Activated CD4-positive, alpha-beta memory T cell treated with anti-CD3 and anti-CD28 coated beads, Interleukin-2, amount 10 ng/mL, durations not matched to agents 7 days and 5 days (primary cell): Measurements from ENCODE around the gene TBX6. TPM values are rescaled to one million over a fixed set of nuclear protein-coding genes. Genes with fewer than 3 reads are reported as not detected.

Source experiments
- CTCF ChIA-PET: fragments of 350-600 bp; sonication (Branson Sonifier 250); formaldehyde crosslinking; loops from one replicate; lab custom pipeline; 2021; ENCODE audit warnings: antibody characterized with exemption, inconsistent platforms; lab: Charles Lee
- POLR2A ChIA-PET: fragments of 350-600 bp; sonication (Branson Sonifier 250); formaldehyde crosslinking; loops from one replicate; lab custom pipeline; 2021; ENCODE audit warnings: antibody characterized with exemption; lab: Charles Lee
- DNase-seq: peaks from one replicate; pipeline ENCODE4 v3.0.0-alpha.2; 2020
- H3K27ac Mint-ChIP-seq: one replicate; pipeline ENCODE4 v1.8.0; 2021; ENCODE audit warnings: mild to moderate bottlenecking, mixed read lengths
- H3K27me3 Mint-ChIP-seq: one replicate; pipeline ENCODE4 v1.8.0; 2021; ENCODE audit warnings: mixed read lengths
- H3K36me3 Mint-ChIP-seq: one replicate; pipeline ENCODE4 v1.8.0; 2021; ENCODE audit warnings: low read depth, mixed read lengths
- H3K4me1 Mint-ChIP-seq: one replicate; pipeline ENCODE4 v1.8.0; 2021; ENCODE audit warnings: mixed read lengths
- H3K4me3 Mint-ChIP-seq: one replicate; pipeline ENCODE4 v1.8.0; 2021; ENCODE audit warnings: mild to moderate bottlenecking, mixed read lengths
- H3K9me3 Mint-ChIP-seq: one replicate; pipeline ENCODE4 v1.8.0; 2021; ENCODE audit warnings: mixed read lengths
- total RNA-seq, 2 experiments: library from RNA; stranded (reverse); gene quantifications; one replicate each; pipeline ENCODE4 v1.2.3, GENCODE V29; 2021

TBX6 gene
- total RNA-seq, 2 experiments from 2014 or later = 1.9 to 2.5 TPM

DNA sequence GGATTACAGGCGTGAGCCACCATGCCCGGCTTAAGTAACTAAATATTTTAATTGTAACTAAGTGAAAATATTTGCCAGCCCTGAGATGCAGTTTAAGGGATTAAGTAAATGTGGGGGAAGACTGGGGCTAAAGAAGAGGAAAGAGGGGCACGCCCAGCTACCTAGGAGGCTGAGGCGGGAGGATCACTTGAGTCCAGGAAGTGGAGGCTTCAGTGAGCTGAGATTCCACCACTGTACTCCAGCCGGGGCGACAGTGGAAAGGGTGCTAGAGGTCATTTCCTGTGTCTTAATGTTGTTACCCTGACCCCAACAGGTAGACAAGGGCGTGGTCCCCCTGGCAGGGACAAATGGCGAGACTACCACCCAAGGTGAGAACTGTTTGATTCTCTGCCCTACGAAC is 23.4 kb downstream of the TBX6 start:
- no peak for DNase-seq
- ChIA-PET POLR2A (interaction anchor here (1.4 to 6.0 kb wide), 3 partner anchors 9 to 115 kb away, joined by 3 to 63 read pairs (median 5); partner anchors contain the start of genes CORO1A and TBX6), CTCF (interaction anchor here (0.7 to 5.4 kb wide), 4 partner anchors 13 to 107 kb away, joined by 4 to 40 read pairs (median 18); partner anchors contain the start of gene TBX6)
- Mint-ChIP-seq H3K9me3 (no peaks in the 10 kb centered on the region), H3K36me3 (peaks cover 73% of the 10 kb centered on the region), H3K27me3 (no peaks in the 10 kb centered on the region), H3K4me3 (peak overlapping the region; percentile 55), H3K4me1 (peaks cover 39% of the 10 kb centered on the region), H3K27ac (peak overlapping the region; percentile 71)

DNA sequence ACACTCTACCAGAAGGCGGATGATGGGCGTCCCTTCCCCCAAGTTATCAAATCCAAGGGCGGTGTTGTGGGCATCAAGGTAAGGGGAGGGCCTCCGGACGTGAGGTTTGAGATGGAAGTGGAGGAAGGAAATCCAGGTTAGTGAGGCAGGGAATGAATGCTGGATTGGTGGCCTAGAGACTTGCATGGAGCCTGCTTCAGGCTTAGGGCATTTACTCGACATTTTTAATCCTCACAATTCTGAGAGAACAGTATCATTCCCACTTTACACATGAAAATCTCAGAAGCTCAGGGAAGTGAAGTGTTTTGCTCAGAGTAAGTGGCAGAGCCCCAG is 24.2 kb downstream of the TBX6 start:
- Mint-ChIP-seq H3K27me3 (no peaks in the 10 kb centered on the region), H3K27ac (peak overlapping the region; percentile 99), H3K4me1 (peaks cover 41% of the 10 kb centered on the region), H3K9me3 (no peaks in the 10 kb centered on the region), H3K4me3 (peak overlapping the region; percentile 95), H3K36me3 (peaks cover 73% of the 10 kb centered on the region)
- POLR2A ChIA-PET = interaction anchor here (1.2 to 6.0 kb wide), 6 partner anchors 9 to 340 kb away, joined by 3 to 111 read pairs (median 73); partner anchors contain the start of genes CORO1A, PPP4C, TBX6 and YPEL3
- CTCF ChIA-PET = interaction anchor here (4.9 to 5.4 kb wide), 2 partner anchors 12 to 25 kb away, joined by 31 to 40 read pairs; partner anchors contain the start of gene TBX6
- DNase-seq = no peak

DNA sequence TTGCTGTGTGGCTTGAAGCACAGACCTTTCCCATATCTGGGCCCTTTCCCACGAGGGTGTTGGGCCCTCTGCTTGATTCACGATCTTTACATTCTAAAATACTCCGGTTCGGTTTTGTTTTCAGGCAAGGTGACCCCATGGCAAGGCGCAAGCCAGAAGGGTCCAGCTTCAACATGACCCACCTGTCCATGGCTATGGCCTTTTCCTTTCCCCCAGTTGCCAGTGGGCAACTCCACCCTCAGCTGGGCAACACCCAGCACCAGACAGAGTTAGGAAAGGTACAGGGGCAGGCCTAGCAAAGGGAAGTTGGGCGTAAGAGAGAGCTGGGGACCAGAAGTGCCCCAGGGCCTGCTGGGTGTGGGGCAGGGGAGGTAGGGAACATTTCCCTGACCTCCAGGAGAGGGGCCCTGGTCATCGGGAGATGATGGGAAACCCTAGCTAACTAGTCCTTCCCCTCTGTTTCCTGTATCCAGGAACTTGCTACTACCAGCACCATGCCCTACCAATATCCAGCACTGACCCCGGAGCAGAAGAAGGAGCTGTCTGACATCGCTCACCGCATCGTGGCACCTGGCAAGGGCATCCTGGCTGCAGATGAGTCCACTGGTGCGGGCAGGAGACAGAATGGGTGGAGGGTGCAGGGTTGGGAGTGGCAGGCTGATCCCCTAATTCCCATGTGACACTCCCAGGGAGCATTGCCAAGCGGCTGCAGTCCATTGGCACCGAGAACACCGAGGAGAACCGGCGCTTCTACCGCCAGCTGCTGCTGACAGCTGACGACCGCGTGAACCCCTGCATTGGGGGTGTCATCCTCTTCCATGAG is 24.8 kb downstream of the TBX6 start:
- Mint-ChIP-seq H3K9me3 (no peaks in the 10 kb centered on the region), H3K4me1 (peaks cover 39% of the 10 kb centered on the region), H3K4me3 (peak overlapping the region; percentile 95), H3K36me3 (peaks cover 70% of the 10 kb centered on the region), H3K27me3 (no peaks in the 10 kb centered on the region), H3K27ac (peak overlapping the region; percentile 99)
- ChIA-PET POLR2A (interaction anchor here (0.8 to 6.0 kb wide), 15 partner anchors 10 to 543 kb away, joined by 3 to 111 read pairs (median 9); partner anchors contain the start of genes CORO1A, HIRIP3, INO80E and PPP4C), CTCF (interaction anchor here (0.6 to 5.4 kb wide), 4 partner anchors 10 to 244 kb away, joined by 4 to 40 read pairs (median 22); partner anchors contain the start of genes PPP4C and TBX6)
- DNase-seq = no peak

DNA sequence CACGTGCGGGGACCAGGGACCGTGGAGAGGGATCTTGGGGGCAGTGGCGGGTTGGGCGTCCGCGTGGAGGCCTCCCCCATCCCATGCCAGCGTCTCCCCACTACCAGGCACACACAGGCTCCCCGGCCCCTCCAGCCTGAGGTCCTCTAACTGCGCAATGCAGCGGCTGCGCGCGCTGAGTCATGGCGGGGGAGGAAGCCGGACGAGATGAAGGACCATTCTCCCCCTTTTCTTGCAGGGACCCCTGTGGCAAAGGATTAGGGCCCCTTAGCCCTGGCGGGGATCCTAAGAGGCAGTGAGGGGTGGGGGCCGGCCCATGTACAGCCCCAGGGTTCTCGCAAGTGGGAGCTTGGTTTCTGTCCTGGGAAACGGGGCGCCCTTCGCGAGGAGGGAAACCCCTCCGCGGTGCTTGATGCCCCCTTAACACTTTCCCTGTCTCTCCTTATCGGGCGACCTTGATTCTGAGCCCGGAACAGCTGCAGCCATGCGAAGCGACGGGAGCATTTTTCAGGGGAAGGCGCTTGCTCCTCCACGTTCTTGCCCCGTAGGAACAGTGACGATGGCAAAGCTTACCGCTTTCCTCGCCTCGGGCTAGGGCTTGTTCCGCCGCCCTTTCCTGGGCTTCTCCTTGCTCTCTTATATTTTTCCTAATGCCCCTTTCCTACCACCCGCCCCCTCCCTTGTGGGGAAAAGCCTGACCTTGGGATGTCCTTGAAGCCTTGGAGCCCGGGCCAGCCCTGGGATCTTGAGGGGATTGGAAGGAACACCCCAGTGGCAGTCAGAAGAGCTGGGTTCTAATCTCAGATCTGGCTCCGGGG is 25.6 kb downstream of the TBX6 start:
- H3K27me3 Mint-ChIP-seq = no peaks in the 10 kb centered on the region
- no peak for DNase-seq
- peaks cover 62% of the 10 kb centered on the region for H3K36me3 Mint-ChIP-seq
- peaks cover 39% of the 10 kb centered on the region for H3K4me1 Mint-ChIP-seq
- ChIA-PET CTCF (interaction anchor here (0.6 to 5.4 kb wide), 11 partner anchors 10 to 351 kb away, joined by 3 to 40 read pairs (median 5); partner anchors contain the start of genes PAGR1, PPP4C and TBX6), POLR2A (interaction anchor here (0.8 to 6.0 kb wide), 38 partner anchors 8 to 544 kb away, joined by 3 to 111 read pairs (median 5); partner anchors contain the start of genes C16orf54, CDIPT, CORO1A and HIRIP3)
- peak overlapping the region; percentile 95 for H3K4me3 Mint-ChIP-seq
- H3K9me3 Mint-ChIP-seq = no peaks in the 10 kb centered on the region
- H3K27ac Mint-ChIP-seq = peak overlapping the region; percentile 99

DNA sequence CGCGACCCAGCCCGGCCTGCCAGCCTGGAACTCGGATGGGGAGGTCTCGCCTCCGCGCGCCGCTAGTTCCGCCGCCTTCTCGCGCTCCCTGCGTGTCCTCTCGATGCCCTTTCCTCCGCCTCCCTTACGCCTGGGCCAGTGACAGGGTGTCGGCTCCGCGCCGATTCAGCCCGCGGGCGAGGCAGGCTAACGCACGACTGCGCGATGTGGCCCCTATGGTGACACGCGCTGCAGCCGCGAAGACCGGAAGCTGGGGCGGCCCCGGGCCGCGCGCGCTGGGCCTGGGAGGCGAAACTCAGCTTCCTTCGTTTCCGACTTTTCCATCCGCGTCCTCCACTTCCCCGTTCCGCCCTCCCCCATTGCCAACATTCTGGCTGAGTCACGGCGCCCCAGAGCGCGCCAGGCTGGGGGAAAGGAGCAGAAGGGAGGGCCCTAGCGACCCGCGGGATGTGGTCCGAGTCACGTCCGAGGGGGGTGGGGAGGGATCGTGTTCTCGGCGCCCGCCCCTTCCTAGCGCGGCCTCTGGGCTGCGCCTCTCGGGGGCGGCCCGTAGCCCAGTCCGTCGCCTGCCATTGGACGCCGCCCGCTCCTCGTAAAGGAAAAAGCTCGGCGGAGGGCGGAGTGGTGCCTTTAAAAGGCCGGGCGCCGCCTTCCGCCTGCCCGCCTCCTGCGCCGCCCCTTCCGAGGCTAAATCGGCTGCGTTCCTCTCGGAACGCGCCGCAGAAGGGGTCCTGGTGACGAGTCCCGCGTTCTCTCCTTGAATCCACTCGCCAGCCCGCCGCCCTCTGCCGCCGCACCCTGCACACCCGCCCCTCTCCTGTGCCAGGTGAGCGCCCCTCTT is 26.4 kb downstream of the TBX6 start, which contains the start of gene ALDOA:
ALDOA (plus strand) TSS at position 659 of the 841 bp plus-strand sequence. CDS start 1,138 bp downstream, outside the sequence.
- Mint-ChIP-seq H3K4me1 (peaks cover 36% of the 10 kb centered on the region), H3K27me3 (no peaks in the 10 kb centered on the region), H3K4me3 (peak within 1 kb of the TSS; percentile 95), H3K27ac (peak within 1 kb of the TSS; percentile 99), H3K9me3 (no peaks in the 10 kb centered on the region), H3K36me3 (peaks cover 58% of the 10 kb centered on the region)
- CTCF ChIA-PET = interaction anchor here (0.9 to 5.4 kb wide), 11 partner anchors 10 to 350 kb away, joined by 3 to 40 read pairs (median 5); partner anchors contain the start of genes GDPD3, PAGR1, PPP4C and TBX6
- peak; percentile 97 for DNase-seq
- POLR2A ChIA-PET = interaction anchor here (0.9 to 6.0 kb wide), 36 partner anchors 8 to 545 kb away, joined by 3 to 111 read pairs (median 5); partner anchors contain the start of genes C16orf54, CDIPT, CORO1A and HIRIP3

DNA sequence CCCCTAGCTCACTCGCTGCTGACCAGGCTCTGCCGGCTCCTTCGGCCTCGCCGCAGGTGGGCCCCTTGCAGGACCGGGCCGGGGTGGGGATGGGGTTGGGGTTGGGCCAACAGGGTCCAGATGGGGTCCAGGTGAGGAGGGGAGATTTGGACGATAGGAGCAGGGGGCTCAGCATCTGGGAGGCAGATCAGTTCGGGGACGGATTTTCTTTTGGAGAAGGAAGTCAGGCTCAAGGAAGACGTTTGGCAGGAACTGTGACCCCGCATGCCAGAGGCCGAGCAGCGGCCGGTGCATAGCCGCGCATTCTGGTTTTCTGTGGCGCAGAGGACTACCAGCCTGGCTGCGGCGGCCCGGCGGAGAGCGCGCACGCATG is 27.0 kb downstream of the TBX6 start:
- Mint-ChIP-seq H3K36me3 (peaks cover 52% of the 10 kb centered on the region), H3K27ac (peak overlapping the region; percentile 99), H3K9me3 (no peaks in the 10 kb centered on the region), H3K27me3 (no peaks in the 10 kb centered on the region), H3K4me3 (peak overlapping the region; percentile 95), H3K4me1 (peaks cover 33% of the 10 kb centered on the region)
- ChIA-PET CTCF (interaction anchor here (1.2 to 5.4 kb wide), 5 partner anchors 9 to 345 kb away, joined by 3 to 40 read pairs (median 12); partner anchors contain the start of genes GDPD3, PPP4C and TBX6), POLR2A (interaction anchor here (1.0 to 6.0 kb wide), 24 partner anchors 9 to 400 kb away, joined by 3 to 111 read pairs (median 6); partner anchors contain the start of genes C16orf54, CDIPT, CORO1A and HIRIP3)
- DNase-seq = no peak

DNA sequence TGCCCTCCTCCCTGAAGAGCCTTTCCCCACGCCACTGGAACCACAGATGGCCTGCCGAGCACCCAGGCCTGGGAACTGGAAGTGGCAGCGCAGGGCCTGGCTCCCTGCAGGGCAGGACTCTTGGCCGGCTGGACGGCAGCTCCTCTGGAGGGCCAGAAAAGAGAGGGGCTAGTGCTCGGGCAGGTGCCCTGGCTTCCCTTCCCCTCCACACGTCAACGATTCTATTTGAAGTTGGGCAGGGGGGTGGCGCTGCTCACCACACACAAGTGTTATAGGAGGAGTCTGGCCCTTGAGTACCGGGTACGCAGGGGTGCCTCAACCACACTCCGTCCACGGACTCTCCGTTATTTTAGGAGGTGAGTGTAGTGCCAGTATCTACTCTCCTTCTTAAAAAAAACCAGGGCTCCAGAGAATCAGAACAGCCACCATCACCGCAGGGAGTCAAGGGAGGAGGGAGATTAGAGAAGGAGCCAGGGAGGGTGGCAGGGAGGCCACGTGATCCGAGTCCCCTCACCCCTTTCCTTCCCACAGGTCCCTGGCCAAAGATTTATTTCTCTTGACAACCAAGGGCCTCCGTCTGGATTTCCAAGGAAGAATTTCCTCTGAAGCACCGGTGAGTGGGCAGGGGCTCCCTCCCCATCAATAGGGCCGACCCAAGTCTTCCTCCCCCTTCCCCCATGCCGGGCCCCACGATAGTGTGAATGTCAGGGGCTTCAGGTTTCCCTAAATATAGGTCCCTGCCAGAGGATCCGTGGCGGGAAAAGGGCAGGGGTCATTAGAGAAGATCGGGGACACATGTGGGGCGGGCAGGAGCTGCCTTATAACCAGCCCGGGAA is 27.6 kb downstream of the TBX6 start:
- Mint-ChIP-seq H3K27me3 (no peaks in the 10 kb centered on the region), H3K4me3 (peak overlapping the region; percentile 95), H3K9me3 (no peaks in the 10 kb centered on the region), H3K36me3 (peaks cover 46% of the 10 kb centered on the region), H3K27ac (peak overlapping the region; percentile 99), H3K4me1 (peaks cover 27% of the 10 kb centered on the region)
- ChIA-PET CTCF (interaction anchor here (0.7 to 5.4 kb wide), 7 partner anchors 8 to 49 kb away, joined by 3 to 40 read pairs (median 5); partner anchors contain the start of genes GDPD3 and TBX6), POLR2A (interaction anchor here (0.7 to 6.0 kb wide), 10 partner anchors 10 to 271 kb away, joined by 3 to 111 read pairs (median 18); partner anchors contain the start of genes CORO1A, HIRIP3, INO80E and PPP4C)
- peak; percentile 75 for DNase-seq

DNA sequence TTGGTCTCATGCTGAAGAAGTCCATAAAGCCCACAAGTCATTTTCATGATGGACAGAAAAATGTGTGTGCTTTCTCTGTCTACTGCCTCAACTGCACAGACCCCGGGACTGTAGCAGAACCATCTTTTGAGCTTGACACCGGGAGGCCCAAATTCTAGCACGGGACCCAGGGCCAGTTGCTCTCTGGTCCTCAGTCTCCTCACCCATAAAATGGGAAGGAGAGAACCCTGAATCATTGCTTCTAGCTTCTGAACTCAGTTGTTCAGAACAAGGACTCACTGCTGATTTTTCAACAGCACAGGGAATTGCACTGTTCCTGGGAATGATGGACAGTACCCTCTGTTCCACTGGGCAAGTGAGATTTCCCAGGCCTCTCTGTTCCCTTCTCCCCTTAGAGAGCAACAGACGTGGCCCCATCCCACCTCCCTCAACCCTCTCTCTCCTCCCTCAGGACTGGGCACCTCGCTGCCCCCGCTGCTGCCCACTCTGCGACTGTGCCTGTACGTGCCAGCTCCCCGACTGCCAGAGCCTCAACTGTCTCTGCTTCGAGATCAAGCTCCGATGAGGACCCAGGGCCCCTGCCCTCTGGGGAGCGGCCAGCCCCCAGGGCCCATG is 28.3 kb downstream of the TBX6 start:
- DNase-seq = no peak
- H3K9me3 Mint-ChIP-seq = no peaks in the 10 kb centered on the region
- peaks cover 19% of the 10 kb centered on the region for H3K4me1 Mint-ChIP-seq
- peak overlapping the region; percentile 99 for H3K27ac Mint-ChIP-seq
- ChIA-PET CTCF (interaction anchor here (0.7 to 2.5 kb wide), 5 partner anchors 9 to 32 kb away, joined by 3 to 7 read pairs (median 5); partner anchors contain the start of genes TBX6 and TLCD3B), POLR2A (interaction anchor here (0.6 to 5.8 kb wide), 5 partner anchors 9 to 325 kb away, joined by 3 to 111 read pairs (median 3); partner anchors contain the start of genes CORO1A and TBX6)
- H3K36me3 Mint-ChIP-seq = peaks cover 38% of the 10 kb centered on the region
- no peaks in the 10 kb centered on the region for H3K27me3 Mint-ChIP-seq
- H3K4me3 Mint-ChIP-seq = peak overlapping the region; percentile 95

DNA sequence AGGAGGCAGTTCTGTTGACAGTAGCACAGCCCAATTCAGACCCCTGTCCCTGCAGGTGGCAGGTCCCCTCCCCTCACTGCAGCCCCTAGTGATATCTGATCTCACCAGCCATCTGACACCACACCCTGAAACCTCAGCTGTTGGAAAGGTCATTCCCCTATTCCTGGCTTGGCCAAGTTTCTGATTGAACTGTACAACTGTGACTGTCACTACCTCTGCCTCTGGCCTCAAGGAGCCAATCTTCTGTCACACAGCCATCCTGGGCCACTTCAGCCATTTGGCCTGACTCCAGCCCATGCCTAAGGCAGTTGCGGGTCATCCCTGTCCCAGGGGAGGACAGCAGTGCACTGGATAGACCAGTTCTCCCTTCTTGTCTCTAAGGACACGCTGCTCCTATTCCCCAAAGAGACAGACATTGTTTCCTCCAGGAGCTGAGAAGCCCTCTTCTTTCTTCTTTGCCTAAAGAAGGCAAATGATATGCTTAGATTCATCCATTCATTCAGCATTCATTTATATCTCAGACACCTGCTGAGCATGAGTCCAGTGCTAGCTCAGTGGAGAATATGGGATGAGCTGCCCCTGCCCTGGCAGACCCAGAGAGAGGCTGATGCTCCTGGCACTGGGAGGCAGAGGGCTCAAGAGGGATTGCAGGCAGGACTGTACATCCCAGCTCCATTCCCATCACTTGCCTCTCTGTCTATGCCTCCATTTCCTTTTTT is 30.7 kb downstream of the TBX6 start:
- H3K36me3 Mint-ChIP-seq = peaks cover 18% of the 10 kb centered on the region
- H3K4me3 Mint-ChIP-seq = no peak overlapping the region
- ChIA-PET POLR2A (interaction anchor here (1.0 kb wide), 1 partner anchor 8 kb away, joined by 4 read pairs; a partner anchor contains a TSS), CTCF (interaction anchor here (1.3 kb wide), 1 partner anchor 31 kb away, joined by 5 read pairs; no protein-coding TSS in a partner anchor)
- no peak overlapping the region for H3K27ac Mint-ChIP-seq
- peaks cover 5% of the 10 kb centered on the region for H3K4me1 Mint-ChIP-seq
- no peak for DNase-seq
- H3K27me3 Mint-ChIP-seq = no peaks in the 10 kb centered on the region
- H3K9me3 Mint-ChIP-seq = no peaks in the 10 kb centered on the region
